PC-9 (cell line): ENCODE measurements around the gene RNLS.

Experiments
- EZH2 ChIP-seq: fragments of 200-600 bp; sonication (generic); IDR thresholded peaks from 2 replicates; pipeline ENCODE4 v1.8.0; 2017; ENCODE audit warnings: antibody characterized with exemption, low read depth
- TF ChIP-seq, protein P1 (sequence below): fragments of 200-600 bp; sonication (generic); conservative IDR thresholded peaks from 2 replicates; pipeline ENCODE4 v1.6.1; 2017; ENCODE audit warnings: mixed run types, antibody characterized with exemption, mild to moderate bottlenecking, moderate library complexity

DNA sequence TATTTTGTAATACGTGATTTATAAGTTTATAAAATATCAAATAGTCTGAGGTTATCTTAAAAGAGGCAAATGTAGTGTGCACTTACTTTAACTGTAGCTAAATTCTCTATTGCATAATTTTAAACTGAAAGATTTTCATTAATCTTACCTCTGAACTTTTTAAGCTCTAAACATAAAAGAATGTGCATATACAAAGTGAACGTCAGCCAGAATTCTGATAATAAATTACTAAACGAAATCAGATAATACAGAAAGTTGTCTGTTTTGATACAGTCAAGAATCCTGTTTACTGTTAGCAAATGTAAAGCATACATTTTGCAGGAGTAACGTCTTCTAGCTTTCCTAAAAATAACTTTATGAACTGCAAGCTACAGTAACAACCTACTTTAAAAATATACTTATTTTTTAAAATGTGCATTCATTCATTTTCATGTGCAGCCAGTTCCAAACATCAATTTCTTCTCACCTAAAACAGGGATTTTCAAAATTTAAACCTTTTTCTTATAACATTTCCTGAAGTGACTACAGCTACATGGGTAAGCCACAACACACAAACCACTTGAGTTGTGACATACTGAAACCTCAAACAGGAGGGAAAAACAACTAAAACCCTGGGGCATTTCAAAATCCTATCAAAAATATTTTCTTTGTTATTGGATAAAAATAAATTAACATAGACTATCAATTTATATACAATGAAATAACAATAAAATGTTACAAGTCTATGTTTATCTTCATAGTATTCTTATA, 92.7 kb downstream of the RNLS start:
- TF ChIP-seq, protein P1, sequence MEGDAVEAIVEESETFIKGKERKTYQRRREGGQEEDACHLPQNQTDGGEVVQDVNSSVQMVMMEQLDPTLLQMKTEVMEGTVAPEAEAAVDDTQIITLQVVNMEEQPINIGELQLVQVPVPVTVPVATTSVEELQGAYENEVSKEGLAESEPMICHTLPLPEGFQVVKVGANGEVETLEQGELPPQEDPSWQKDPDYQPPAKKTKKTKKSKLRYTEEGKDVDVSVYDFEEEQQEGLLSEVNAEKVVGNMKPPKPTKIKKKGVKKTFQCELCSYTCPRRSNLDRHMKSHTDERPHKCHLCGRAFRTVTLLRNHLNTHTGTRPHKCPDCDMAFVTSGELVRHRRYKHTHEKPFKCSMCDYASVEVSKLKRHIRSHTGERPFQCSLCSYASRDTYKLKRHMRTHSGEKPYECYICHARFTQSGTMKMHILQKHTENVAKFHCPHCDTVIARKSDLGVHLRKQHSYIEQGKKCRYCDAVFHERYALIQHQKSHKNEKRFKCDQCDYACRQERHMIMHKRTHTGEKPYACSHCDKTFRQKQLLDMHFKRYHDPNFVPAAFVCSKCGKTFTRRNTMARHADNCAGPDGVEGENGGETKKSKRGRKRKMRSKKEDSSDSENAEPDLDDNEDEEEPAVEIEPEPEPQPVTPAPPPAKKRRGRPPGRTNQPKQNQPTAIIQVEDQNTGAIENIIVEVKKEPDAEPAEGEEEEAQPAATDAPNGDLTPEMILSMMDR: no peak
- no peak for TF ChIP-seq EZH2
